ENCODE measurements around the gene NOL9. TPM values are rescaled to one million over a fixed set of nuclear protein-coding genes. Genes with fewer than 3 reads are reported as not detected.

Gene NOL9
- total and polyA plus RNA-seq, 9 of the 15 experiments (the other 6 are each of a cell fraction or from before 2014, with no cell fraction given): 5.6 to 76.5 (median 47.3) TPM

- no peak overlapping the region for H3K27ac ChIP-seq (ENCODE audit: extremely low read depth, low read depth, low read length)
- ChIA-PET POLR2A (interaction anchor here (0.6 to 3.4 kb wide), 6 partner anchors 9 to 180 kb away, joined by 3 to 21 read pairs (median 3); no protein-coding TSS in a partner anchor), CTCF (ENCODE audit: low intra/inter-chr PET ratio) (no interaction called here)
- BruUV-seq (replicated peaks): no TSS peak
- peaks cover 18% of the 10 kb centered on the region; the same call in 1 of the 2 replicates for H4K20me1 ChIP-seq (replicated peaks; ENCODE audit: control insufficient read depth, insufficient read depth, low read length)
- no peak overlapping the region for H3K4me3 ChIP-seq
- H3K79me2 ChIP-seq (ENCODE audit: control insufficient read depth, insufficient read depth, low read length): no peaks in the 10 kb centered on the region
- peaks cover 3 to 32% of the 10 kb centered on the region in 2 experiments; a peak in 3 of 5 replicates for H3K4me1 ChIP-seq (replicated peaks in 1 of 2; ENCODE audit: control insufficient read depth in 2 of 2, insufficient read depth in 2 of 2, low read length in 2 of 2)
- intact Hi-C loops (cut with micrococcal nuclease) (no loop called here), in situ Hi-C loops (cut with MboI) (no loop called here)
- ATAC-seq (no peak; the same call in 2 of the 3 replicates), DNase-seq (ENCODE audit: extremely low read depth in 1 of 4, low spot score in 3 of 4) (no peak), FAIRE-seq (peak; percentile 11)
- no peaks in the 10 kb centered on the region for H3K9me3 ChIP-seq (replicated peaks; ENCODE audit: control insufficient read depth, insufficient read depth, low read depth, low read length)
- H3K9me1 ChIP-seq (ENCODE audit: control insufficient read depth, insufficient read depth, low read length): no peaks in the 10 kb centered on the region
- H3K4me2 ChIP-seq (ENCODE audit: insufficient read depth, low read length): no peak overlapping the region
- no peaks in the 10 kb centered on the region for H3K36me3 ChIP-seq (ENCODE audit: control insufficient read depth, insufficient read depth, low read length)
- H2AFZ ChIP-seq (ENCODE audit: low read depth, low read length): no peak overlapping the region
- peaks cover 21 to 55% of the 10 kb centered on the region in 2 experiments; a peak in 4 of 5 replicates for H3K27me3 ChIP-seq (ENCODE audit: control insufficient read depth in 2 of 2, insufficient read depth in 2 of 2, low read length in 2 of 2)
- 10% methylated on average over 9 of the region's 9 CpGs for WGBS (ENCODE audit: insufficient coverage, low coverage, missing lambda C conversion rate)
- peak overlapping the region in 1 of 2 experiments; percentile 66; a peak in 2 of 4 replicates for H3K9ac ChIP-seq (ENCODE audit: insufficient read depth in 1 of 2, low read depth in 2 of 2, low read length in 2 of 2)
- TF ChIP-seq COPS2 (conservative IDR thresholded peaks at IDR 0.05) (no peak), PRMT5 (CRISPR knock-in tag; IDR thresholded peaks at IDR 0.05) (no peak), ZFP30 (CRISPR knock-in tag; IDR thresholded peaks at IDR 0.05; ENCODE audit: borderline replicate concordance) (no peak), BDP1 (IDR thresholded peaks at IDR 0.05; ENCODE audit: insufficient read depth, insufficient read length) (no peak), C11orf30 (IDR thresholded peaks at IDR 0.05; ENCODE audit: low read depth) (no peak), RNF2 (IDR thresholded peaks at IDR 0.05) (no peak), SMAD3 (CRISPR knock-in tag; conservative IDR thresholded peaks at IDR 0.05) (no peak), NR3C1 (CRISPR knock-in tag; IDR thresholded peaks at IDR 0.05) (no peak), ILF3 (IDR thresholded peaks at IDR 0.05; ENCODE audit: borderline replicate concordance) (no peak), CHCHD3 (CRISPR knock-in tag; IDR thresholded peaks at IDR 0.05) (no peak), ZFPM2 (CRISPR knock-in tag; IDR thresholded peaks at IDR 0.05) (no peak), THRA (IDR thresholded peaks at IDR 0.05) (no peak)
- TF ChIP-seq, protein P1, sequence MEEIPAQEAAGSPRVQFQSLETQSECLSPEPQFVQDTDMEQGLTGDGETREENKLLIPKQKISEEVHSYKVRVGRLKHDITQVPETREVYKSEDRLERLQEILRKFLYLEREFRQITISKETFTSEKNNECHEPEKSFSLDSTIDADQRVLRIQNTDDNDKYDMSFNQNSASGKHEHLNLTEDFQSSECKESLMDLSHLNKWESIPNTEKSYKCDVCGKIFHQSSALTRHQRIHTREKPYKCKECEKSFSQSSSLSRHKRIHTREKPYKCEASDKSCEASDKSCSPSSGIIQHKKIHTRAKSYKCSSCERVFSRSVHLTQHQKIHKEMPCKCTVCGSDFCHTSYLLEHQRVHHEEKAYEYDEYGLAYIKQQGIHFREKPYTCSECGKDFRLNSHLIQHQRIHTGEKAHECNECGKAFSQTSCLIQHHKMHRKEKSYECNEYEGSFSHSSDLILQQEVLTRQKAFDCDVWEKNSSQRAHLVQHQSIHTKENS (CRISPR knock-in tag; IDR thresholded peaks at IDR 0.05): no peak
Observed at GRCh38 chr1:6513320-6513801, 41.0 kb downstream of the NOL9 start.
